ENCODE measurements around the gene LRP8.

- TF ChIP-seq TAF1 (IDR thresholded peaks at IDR 0.05; ENCODE audit: borderline replicate concordance, insufficient read depth, low read length) (no peak), REST (IDR thresholded peaks at IDR 0.05; ENCODE audit: insufficient read depth in 1 of 2, low read depth in 2 of 2, low read length in 2 of 2) (no peak), POLR2AphosphoS5 (IDR thresholded peaks at IDR 0.05; ENCODE audit: low read depth, low read length) (no peak), SIN3A (IDR thresholded peaks at IDR 0.05; ENCODE audit: borderline replicate concordance, insufficient read depth, low read length) (no peak)
These were observed 11.5 kb downstream of the LRP8 start for GRCh38 chr1:53316424-53316765.
